HEK293T (cell line): ENCODE measurements around the gene HOXD4.

ENCODE experiments used
- ARNT ChIP-seq: fragments of 450-650 bp; IDR thresholded peaks from 2 replicates; pipeline ENCODE4 v1.6.1; 2017; ENCODE audit warnings: mild to moderate bottlenecking
- BHLHE40 ChIP-seq: fragments of 450-650 bp; IDR thresholded peaks from 2 replicates; pipeline ENCODE4 v1.6.1; 2016; ENCODE audit warnings: mild to moderate bottlenecking, moderate library complexity, borderline replicate concordance
- ELF4 ChIP-seq: fragments of 450-650 bp; IDR thresholded peaks from 2 replicates; pipeline ENCODE4 v1.6.1; 2017; ENCODE audit warnings: antibody characterized with exemption
- FOXA1 ChIP-seq: fragments of 450-650 bp; IDR thresholded peaks from 2 replicates; pipeline ENCODE4 v1.6.1; 2016; ENCODE audit warnings: mild to moderate bottlenecking
- FOXM1 ChIP-seq: fragments of 450-650 bp; IDR thresholded peaks from 2 replicates; pipeline ENCODE4 v1.6.1; 2017; ENCODE audit warnings: mild to moderate bottlenecking, borderline replicate concordance
- HDGF ChIP-seq: fragments of 450-650 bp; IDR thresholded peaks from 2 replicates; pipeline ENCODE4 v1.6.1; 2017; ENCODE audit warnings: antibody characterized with exemption, borderline replicate concordance
- L3MBTL2 ChIP-seq: fragments of 450-650 bp; conservative IDR thresholded peaks from 2 replicates; pipeline ENCODE4 v1.6.1; 2016; ENCODE audit warnings: mild to moderate bottlenecking
- NFRKB ChIP-seq: fragments of 450-650 bp; IDR thresholded peaks from 2 replicates; pipeline ENCODE4 v1.6.1; 2016; ENCODE audit warnings: mild to moderate bottlenecking, moderate library complexity
- PKNOX1 ChIP-seq: fragments of 450-650 bp; IDR thresholded peaks from 2 replicates; pipeline ENCODE4 v1.6.1; 2016
- SP1 ChIP-seq: fragments of 450-650 bp; IDR thresholded peaks from 2 replicates; pipeline ENCODE4 v1.6.1; 2017
- SUZ12 ChIP-seq: fragments of 450-650 bp; IDR thresholded peaks from 2 replicates; pipeline ENCODE4 v1.6.1; 2016; ENCODE audit warnings: mild to moderate bottlenecking
- TARDBP ChIP-seq: fragments of 450-650 bp; IDR thresholded peaks from 2 replicates; pipeline ENCODE4 v1.6.1; 2016

GRCh38 chr2:176149481-176149938, 1.8 kb upstream of the HOXD4 start:
- TF ChIP-seq BHLHE40: no peak
- TF ChIP-seq FOXM1: no peak
- TF ChIP-seq HDGF: no peak
- TF ChIP-seq TARDBP: no peak
- TF ChIP-seq NFRKB: no peak
- no peak for TF ChIP-seq PKNOX1
- no peak for TF ChIP-seq SP1
- no peak for TF ChIP-seq ELF4
- no peak for TF ChIP-seq ARNT
- no peak for TF ChIP-seq SUZ12
- TF ChIP-seq L3MBTL2: no peak
- no peak for TF ChIP-seq FOXA1
